ENCODE measurements around the gene CALHM5.
A peak's percentile ranks its signal among the peaks of the same experiment; 100 is the strongest.

CALHM5 gene

GRCh38 chr6:116545651-116546050 lies 34.2 kb downstream of the CALHM5 start, which contains the start of gene TRAPPC3L:
Gene TRAPPC3L (minus strand): TSS chr6:116545684. CDS start chr6:116545514, 170 bp downstream.
- DNase-seq (ENCODE audit: low read depth in 1 of 2, low spot score in 1 of 2): no peak

- no peak for DNase-seq (ENCODE audit: low read depth in 1 of 2, low spot score in 1 of 2)
Measured at GRCh38 chr6:116547358-116547757, 35.9 kb downstream of the CALHM5 start.

- DNase-seq (ENCODE audit: low read depth in 1 of 2, low spot score in 1 of 2): no peak
Measured at GRCh38 chr6:116550796-116551195, 39.4 kb downstream of the CALHM5 start.

GRCh38 chr6:116553451-116553850 lies 42.0 kb downstream of the CALHM5 start, which contains the start of gene CALHM4:
Gene CALHM4 (plus strand): TSS chr6:116553751. CDS start chr6:116553794, 43 bp downstream.
- DNase-seq (ENCODE audit: low read depth in 1 of 2, low spot score in 1 of 2): no peak

DNA sequence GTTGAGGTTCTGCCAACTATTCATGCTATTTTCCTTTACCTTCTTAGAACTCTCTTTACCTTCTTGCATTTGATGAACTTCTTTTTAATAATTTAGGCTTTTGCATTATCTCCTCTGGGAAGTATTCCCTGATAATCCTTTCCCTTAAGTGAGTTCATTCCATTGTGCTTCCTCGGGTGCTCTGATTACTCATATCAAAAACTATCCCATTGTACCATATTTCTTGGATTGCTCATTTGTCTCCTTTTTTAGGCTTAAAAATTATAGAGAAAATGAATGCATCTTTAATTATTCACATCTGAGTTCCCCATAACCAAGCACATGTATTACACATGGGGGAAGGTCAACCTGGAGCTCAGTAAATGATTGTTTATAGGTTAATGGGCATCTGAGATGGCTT lies 44.6 kb downstream of the CALHM5 start:
- DNase-seq (ENCODE audit: low read depth in 1 of 2, low spot score in 1 of 2): no peak

- DNase-seq (ENCODE audit: low read depth in 1 of 2, low spot score in 1 of 2): no peak
Measured at GRCh38 chr6:116556814-116557415, 45.5 kb downstream of the CALHM5 start.

GRCh38 chr6:116557893-116558292 lies 46.5 kb downstream of the CALHM5 start:
- DNase-seq (ENCODE audit: low read depth in 1 of 2, low spot score in 1 of 2): no peak

DNA sequence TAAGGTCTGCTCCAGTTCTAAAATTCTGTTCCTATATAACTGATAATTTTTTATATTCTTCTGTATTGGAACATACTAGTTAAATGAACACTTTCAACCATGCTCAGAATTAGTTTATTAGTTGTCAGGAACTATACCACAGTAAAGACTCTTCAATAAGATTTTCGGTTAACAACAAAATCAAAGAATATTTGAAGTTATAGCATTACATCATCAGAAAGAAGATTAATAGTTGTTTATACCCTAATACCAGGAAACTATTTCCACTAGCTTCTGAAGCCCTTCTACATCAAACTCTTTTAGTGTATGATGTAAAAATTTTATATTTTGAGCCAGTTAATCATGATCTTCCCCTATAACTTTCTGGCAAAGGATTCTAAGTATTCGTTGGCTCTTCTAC lies 48.7 kb downstream of the CALHM5 start:
- DNase-seq (ENCODE audit: low read depth in 1 of 2, low spot score in 1 of 2): no peak

DNA sequence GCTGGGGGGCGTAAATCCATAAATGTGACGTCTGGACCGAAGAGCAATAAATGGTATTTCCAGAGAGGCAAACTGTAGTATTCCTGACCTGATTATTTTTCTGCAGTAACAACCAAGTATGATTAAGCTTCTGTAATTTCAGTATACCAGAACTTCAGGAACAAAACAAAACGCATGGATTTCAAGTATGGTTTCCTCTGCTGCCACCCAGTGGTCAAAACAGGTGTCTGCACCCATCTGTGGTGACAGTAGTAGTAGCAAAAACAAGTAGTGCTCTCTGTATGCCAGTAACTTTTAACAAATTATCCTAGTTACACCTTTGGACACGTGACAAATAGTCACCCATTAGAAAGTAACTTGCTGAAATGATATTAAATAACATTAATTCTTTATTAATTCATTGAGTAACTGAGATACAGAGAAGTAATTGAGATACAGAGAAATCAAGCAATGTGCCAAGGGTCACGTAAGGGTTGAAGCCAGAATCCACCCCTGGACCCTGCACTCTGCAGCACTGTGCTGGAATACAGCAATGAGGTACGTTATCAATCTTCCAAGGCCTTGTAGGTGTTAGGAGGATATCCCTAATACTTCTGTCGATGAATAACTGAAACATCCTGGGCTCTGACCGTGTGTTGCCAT lies 50.1 kb downstream of the CALHM5 start:
- DNase-seq (ENCODE audit: low read depth in 1 of 2, low spot score in 1 of 2): peak; percentile 21 to 41

- no peak for DNase-seq (ENCODE audit: low read depth in 1 of 2, low spot score in 1 of 2)
Measured at GRCh38 chr6:116562019-116562403, 50.6 kb downstream of the CALHM5 start.

GRCh38 chr6:116562614-116563013 lies 51.2 kb downstream of the CALHM5 start:
- DNase-seq (ENCODE audit: low read depth in 1 of 2, low spot score in 1 of 2): no peak

GRCh38 chr6:116563830-116564229 lies 52.4 kb downstream of the CALHM5 start:
- no peak for DNase-seq (ENCODE audit: low read depth in 1 of 2, low spot score in 1 of 2)

GRCh38 chr6:116564311-116564710 lies 52.9 kb downstream of the CALHM5 start:
- no peak for DNase-seq (ENCODE audit: low read depth in 1 of 2, low spot score in 1 of 2)

DNA sequence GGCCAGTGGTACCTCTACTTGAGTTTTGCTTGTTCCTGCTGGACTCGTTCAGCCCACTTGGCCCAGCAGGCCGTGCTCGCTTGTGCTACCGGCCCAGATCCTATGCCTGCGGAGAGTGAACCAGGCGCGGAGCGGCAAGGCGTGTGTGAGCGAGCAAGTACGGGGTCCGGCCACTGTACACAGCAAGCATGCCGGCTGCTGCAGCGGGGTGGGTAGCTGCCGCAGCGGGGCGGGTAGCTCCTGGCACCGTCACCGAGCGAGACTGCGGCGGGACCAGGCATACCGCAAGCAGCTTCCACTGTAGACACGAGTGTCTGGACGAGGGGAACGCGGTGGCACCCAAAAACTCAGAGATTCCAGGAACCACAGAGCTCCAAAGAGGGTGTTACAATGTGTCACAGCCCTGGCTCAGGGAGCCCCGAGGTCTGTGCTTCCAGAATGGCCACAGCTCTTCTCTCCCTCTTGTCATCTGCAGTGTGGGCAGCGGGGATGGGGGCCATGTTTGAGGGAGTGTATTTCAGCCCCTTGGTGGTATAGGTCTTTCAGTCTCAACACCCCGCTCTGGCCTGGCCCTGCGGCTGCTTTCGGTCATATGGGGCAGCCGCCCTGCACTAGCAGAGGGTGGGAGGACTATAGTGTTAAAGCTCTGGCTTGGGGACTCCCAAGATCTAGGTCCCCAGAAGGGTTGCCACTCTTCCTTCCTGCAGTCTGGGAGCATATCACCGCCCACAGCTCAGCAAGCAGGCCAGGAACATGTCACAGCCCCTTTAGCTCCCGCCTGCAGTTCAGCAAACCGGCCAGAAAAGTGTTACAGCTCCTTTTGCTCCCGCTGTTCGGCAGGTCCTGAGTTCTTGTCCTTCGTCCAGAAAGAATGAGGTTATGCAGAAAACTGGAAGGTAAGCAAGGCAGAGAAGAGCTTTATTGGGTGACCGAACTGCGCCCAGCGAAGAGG lies 53.8 kb downstream of the CALHM5 start:
- DNase-seq (ENCODE audit: low read depth in 1 of 2, low spot score in 1 of 2): no peak

DNA sequence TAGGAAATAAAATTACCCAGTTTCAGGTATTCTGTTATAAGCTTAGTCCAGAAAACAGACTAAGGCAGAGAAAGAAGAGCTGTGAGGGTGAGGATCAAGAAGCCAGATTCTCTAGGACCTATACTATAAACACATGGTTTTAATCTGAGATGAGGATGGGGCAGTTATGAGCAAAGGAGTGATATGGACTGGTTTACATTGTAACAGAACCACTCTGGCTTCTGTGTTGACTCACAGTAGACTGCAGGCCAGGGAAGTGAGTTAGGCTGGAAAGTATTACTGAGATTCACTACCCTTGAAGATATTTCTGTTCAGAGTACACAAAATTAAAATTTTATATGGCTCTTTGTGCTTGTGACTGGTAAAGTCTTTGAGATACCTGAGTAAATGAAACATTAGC lies 56.7 kb downstream of the CALHM5 start:
- no peak for DNase-seq (ENCODE audit: low read depth in 1 of 2, low spot score in 1 of 2)

DNA sequence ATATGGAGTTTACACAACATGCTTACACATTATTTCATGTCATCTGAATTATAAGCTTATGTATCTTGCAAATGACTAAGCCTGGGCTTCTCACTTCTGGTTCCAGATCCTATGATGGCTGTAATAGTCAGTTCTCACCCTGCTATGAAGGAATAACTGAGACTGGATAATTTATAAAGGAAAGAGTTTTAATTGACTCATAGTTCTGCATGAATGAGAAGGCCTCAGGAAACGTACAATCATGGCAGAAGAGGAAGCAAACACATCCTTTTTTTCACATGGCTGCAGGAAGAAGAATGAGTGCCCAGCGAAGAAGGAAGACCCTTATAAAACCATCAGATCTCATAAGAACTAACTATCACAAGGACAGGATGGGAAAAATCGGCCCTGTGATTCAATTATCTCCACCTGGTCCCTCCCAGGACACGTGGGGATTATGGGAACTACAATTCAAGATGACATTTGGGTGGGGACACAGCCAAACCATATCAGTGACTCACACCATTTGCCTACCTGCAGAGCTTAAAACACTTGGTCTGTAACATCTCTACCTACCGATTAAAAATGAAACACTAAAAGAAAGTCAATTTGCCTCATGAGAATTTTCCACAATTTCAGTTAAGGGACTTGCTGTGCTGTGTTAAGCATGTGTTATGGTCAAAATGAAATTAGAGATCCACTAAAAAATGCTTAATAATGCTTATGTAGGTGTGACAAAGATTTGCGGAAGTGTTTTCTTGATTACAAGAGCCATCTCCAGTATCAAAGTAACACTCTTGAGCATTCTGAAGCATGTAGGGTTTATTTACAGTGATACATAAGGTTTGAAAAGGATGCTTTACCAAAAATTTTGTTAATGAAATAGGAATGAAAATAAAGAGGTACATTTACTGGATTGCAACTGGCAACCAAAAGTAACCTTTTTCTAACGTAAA lies 57.6 kb downstream of the CALHM5 start:
- DNase-seq (ENCODE audit: low read depth in 1 of 2, low spot score in 1 of 2): no peak

DNA sequence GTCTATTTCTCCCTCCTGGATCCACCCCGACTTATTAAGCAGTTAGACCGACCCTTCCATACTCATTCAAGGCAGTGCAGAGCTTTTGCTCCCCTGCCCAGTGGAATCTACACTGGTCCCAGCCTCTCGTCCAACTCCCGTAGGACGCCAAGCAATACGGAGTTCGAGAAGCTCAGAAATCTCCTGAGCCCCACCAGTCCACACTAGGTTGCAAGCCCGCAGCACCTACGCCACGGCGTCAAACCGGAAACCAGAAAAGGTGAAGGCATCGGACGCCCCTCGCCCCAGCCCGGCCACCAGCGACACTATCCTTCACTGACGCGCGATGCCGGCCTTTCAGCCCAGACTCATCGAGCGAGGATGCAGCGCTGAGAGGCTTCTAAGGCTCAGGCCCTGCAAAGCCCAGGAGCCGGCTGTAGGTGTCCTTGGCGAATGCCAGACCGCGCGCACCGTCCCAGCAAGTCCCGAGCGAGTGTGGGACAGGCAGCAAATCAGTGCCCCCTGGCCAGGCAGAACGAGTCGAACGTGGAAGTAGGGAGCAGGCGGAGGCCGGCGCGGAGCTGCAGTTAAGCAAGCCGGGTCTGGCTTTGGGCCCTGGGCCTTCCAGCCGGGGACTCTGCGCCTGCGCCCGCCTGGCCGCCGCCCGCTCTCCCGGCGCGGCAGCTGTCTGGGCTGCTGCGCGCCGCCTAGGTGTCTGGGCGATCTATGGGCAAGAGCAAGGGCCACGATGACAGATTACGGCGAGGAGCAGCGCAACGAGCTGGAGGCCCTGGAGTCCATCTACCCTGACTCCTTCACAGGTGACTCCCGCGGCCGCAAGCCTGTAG lies 59.6 kb downstream of the CALHM5 start, which contains the start of gene RWDD1:
RWDD1 (plus strand) TSS at position 649 of the 827 bp plus-strand sequence; CDS start at position 728, 79 bp downstream.
- peak; percentile 93 to 97 for DNase-seq (ENCODE audit: low read depth in 1 of 2, low spot score in 1 of 2)

GRCh38 chr6:116571683-116572000 lies 60.2 kb downstream of the CALHM5 start:
- DNase-seq (ENCODE audit: low read depth in 1 of 2, low spot score in 1 of 2): no peak

GRCh38 chr6:116572162-116572561 lies 60.7 kb downstream of the CALHM5 start:
- no peak for DNase-seq (ENCODE audit: low read depth in 1 of 2, low spot score in 1 of 2)
